Measurements from ENCODE around the gene CCDC27. TPM values are rescaled to one million over a fixed set of nuclear protein-coding genes. Genes with fewer than 3 reads are reported as not detected.

The CCDC27 gene
- total RNA-seq, 1 experiment from 2014 or later: not detected

DNA sequence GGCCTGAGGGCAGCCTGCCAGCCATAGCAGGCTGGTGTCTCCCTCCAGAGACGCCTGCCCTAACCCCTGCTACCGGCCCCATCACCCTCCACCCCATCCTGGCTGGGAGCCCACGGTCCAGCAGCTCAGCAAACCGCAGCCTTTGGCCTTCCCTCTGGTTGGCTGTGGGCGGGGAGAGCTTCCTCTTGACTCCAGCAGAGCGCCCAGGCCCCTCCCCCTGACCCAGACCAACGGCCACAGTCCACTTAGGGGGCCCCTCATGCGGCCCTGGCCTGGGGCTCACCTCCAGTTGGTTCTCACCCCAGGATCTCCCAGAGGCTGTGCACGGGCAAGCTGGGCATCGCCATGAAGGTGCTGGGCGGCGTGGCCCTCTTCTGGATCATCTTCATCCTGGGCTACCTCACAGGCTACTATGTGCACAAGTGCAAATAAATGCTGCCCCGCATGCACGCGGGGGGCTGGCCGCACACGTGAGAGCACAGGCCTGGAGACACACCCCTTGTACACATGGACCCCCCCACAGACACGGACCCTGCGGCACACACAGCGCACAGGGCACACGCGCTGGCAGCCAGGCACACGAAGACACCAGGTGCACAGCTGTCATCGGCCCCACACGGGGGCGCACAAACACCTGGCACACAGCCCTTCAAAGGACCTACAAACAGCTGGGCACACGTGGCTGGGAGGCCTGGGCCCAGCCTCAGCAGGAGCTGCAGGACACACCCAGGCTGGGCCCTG lies 23.4 kb downstream of the CCDC27 start:
- no peak overlapping the region for H3K27ac ChIP-seq
- H3K4me3 ChIP-seq: no peak overlapping the region
- DNase-seq (ENCODE audit: low read depth in 1 of 2, low spot score in 2 of 2): no peak
- H3K4me1 ChIP-seq (replicated peaks): peaks cover 13% of the 10 kb centered on the region
- peaks cover 7% of the 10 kb centered on the region for H3K27me3 ChIP-seq (replicated peaks)
- no peaks in the 10 kb centered on the region for H3K9me3 ChIP-seq (replicated peaks)
- H3K36me3 ChIP-seq: peaks cover 22% of the 10 kb centered on the region

DNA sequence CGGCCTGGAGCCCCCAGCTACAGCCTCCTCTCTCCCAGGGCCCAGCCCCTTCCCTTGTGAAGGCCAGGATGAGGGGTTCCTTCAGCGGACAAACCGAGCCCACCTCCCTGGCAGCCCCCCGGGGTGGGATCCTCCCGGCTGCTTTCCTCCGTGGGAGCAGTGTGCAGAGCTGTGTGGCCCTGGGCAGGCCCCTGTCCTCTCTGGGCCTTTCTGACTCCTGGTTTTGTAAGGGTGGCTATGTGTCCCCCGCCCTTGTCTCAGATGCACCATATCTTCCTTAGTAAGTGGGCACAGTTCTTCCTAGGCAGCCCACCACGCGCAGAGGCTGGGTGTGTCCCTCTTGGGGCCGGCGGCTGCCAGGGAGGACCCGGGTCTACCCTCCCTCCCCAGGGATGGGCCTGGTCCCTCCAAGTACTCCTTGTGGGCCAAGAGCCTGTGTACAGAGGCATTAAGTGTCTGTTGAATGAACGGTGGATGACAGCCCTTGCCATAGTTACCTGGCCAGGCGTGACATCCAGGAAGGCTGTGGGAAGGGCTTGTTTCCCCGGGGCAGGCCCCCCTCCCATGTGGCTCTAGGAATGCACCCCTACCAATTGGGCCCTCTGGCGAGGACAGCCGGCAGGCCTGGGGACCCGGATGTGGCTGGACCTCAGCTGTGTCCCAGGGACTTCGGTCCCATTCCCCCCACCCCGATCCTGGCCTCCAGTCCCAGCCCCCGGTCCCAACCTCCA lies 24.1 kb downstream of the CCDC27 start:
- Histone ChIP-seq H3K27ac (no peak overlapping the region), H3K4me1 (replicated peaks) (peaks cover 13% of the 10 kb centered on the region), H3K4me3 (no peak overlapping the region), H3K36me3 (peaks cover 29% of the 10 kb centered on the region), H3K27me3 (replicated peaks) (peaks cover 7% of the 10 kb centered on the region), H3K9me3 (replicated peaks) (no peaks in the 10 kb centered on the region)
- DNase-seq (ENCODE audit: low read depth in 1 of 2, low spot score in 2 of 2): no peak

DNA sequence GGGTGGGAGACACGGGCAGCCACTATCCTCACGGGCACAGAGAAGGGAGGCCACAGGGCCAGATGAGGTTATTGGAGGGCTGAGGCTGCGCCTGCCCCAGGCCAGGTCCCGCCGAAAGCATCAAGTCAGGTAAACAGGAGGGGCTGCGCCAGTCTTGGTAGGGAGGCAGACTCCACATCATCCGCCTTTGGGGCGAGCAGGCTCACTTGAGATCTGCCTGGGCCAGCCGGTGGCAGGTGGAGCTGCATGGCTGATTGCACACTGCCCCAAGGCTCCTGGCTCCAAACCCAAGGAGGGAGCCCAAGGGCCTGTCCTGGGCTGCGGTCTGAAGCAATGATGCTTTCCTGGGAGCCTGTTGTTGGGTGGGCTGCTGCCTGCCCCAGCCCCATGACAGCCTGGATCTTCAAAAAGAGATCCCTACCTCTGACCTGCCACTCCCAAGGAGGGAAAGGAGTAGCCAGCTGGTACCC lies 24.9 kb downstream of the CCDC27 start:
- peaks cover under 1% of the 10 kb centered on the region for H3K27me3 ChIP-seq (replicated peaks)
- no peak for DNase-seq (ENCODE audit: low read depth in 1 of 2, low spot score in 2 of 2)
- no peak overlapping the region for H3K4me3 ChIP-seq
- peaks cover 37% of the 10 kb centered on the region for H3K36me3 ChIP-seq
- H3K9me3 ChIP-seq (replicated peaks): no peaks in the 10 kb centered on the region
- H3K4me1 ChIP-seq (replicated peaks): peaks cover 9% of the 10 kb centered on the region
- H3K27ac ChIP-seq: no peak overlapping the region

DNA sequence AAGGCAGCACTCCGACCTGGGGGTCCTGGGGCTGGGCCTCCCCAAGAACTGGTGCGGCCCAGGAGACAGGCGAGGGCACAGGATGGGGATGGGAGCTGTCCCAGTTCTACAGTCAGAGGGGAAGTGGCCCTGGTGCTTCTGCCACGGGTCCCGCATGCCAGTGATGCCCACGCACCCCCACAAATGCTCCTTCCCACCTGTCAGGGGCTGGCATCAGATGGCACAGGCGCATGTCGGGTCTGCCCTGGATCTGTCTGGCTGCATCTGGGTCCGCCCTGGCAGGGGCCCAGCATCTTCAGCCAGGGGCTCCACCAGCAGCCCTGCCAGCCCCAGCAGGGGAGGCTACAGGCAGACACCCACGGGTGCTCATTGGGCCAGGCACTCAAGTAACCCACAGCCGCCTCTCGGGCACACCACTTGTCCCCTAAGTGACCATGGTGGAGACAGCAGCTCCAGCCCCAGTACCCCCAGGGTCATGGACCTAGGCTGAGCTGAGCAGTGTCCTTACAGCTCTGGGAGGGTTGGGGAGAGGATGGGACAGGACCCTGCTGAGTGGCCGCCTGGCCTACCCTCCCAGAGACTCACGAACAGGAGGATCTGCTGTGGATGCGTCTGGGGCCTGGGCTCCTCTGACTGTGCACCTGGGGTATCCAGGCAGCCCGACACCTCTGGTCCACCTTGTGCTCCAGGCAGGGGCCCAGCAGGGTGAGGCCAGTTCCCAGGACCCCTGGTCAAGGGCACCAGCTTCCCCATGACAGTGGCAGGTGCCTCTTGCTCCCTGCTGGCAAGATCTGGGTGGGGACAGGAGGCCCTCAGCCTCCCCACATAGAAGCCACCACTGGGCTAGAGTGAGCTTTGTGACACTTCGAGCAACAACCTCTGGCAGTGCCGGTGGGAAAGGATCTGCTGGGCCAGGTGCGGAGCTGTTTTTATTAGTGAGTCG lies 25.7 kb downstream of the CCDC27 start:
- Histone ChIP-seq H3K27ac (no peak overlapping the region), H3K36me3 (peaks cover 44% of the 10 kb centered on the region), H3K4me1 (replicated peaks) (peaks cover 7% of the 10 kb centered on the region), H3K27me3 (replicated peaks) (no peaks in the 10 kb centered on the region), H3K9me3 (replicated peaks) (no peaks in the 10 kb centered on the region), H3K4me3 (no peak overlapping the region)
- no peak for DNase-seq (ENCODE audit: low read depth in 1 of 2, low spot score in 2 of 2)

DNA sequence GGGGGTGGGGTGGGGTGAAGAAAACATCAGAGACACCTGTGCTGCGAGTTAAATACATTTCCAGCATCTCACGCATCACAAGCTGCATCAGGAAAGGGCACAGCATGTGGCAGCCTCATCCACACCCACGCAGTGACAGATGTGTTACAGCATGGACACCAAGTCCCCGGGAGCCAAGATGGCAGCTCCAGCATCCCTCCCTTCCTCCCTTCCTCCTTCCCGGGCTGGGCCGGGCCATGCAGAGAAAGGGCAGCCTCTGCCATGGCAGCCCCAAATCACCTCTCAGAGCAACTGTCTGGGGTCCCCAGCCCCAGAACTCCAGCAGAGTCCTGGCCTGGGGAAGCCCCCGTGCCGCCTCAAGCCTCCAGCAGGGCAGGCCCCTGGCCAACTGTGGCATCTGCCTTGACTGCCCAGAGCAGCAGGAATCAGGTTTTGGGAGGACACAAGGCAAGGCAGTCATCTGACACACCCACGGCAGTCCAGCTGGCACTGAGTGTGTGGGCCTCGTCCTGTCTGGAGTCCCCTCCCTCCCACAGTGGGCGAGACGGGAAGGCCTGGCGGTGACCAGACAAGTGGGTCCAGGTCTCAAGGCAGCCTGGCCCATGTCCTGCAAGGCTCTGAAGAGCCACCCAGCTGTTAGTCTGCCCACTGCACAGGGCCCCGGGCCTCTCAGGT lies 26.5 kb downstream of the CCDC27 start:
- Histone ChIP-seq H3K27me3 (replicated peaks) (no peaks in the 10 kb centered on the region), H3K4me1 (replicated peaks) (peaks cover 7% of the 10 kb centered on the region), H3K9me3 (replicated peaks) (no peaks in the 10 kb centered on the region), H3K27ac (no peak overlapping the region), H3K36me3 (peaks cover 49% of the 10 kb centered on the region), H3K4me3 (no peak overlapping the region)
- DNase-seq (ENCODE audit: low read depth in 1 of 2, low spot score in 2 of 2): no peak

DNA sequence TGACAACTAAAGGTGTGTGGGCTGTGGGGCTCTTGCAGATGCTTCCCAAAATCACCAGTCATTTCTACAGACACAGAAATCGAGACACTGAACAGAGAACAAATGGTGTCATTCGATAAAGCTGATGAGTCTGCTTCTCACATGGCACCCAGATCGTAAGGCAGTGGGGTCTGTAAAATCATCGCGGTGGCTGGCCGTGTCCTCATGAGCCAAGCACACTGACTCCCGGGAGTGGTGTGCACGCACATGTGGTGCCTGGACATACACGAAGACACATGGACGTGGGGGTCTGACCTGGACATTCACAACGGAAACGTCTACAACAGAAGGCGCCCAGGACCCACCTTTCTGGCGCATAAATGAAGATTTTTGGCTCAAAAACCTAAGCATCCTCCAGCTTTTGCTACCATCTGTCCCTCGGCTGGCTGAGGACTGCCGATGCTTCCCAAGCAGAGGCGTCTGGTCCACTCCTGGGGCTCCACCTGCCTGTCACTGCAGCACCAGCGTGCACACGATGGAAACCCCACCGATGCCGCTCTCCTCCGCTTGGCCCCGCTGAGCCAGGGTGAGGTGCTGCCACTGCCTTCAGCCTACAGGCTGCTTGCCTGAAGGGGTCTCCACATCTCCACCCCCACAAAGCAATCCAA lies 27.1 kb downstream of the CCDC27 start:
- peaks cover 56% of the 10 kb centered on the region for H3K36me3 ChIP-seq
- H3K27me3 ChIP-seq (replicated peaks): no peaks in the 10 kb centered on the region
- no peak for DNase-seq (ENCODE audit: low read depth in 1 of 2, low spot score in 2 of 2)
- peaks cover 7% of the 10 kb centered on the region for H3K4me1 ChIP-seq (replicated peaks)
- H3K4me3 ChIP-seq: no peak overlapping the region
- no peak overlapping the region for H3K27ac ChIP-seq
- no peaks in the 10 kb centered on the region for H3K9me3 ChIP-seq (replicated peaks)

DNA sequence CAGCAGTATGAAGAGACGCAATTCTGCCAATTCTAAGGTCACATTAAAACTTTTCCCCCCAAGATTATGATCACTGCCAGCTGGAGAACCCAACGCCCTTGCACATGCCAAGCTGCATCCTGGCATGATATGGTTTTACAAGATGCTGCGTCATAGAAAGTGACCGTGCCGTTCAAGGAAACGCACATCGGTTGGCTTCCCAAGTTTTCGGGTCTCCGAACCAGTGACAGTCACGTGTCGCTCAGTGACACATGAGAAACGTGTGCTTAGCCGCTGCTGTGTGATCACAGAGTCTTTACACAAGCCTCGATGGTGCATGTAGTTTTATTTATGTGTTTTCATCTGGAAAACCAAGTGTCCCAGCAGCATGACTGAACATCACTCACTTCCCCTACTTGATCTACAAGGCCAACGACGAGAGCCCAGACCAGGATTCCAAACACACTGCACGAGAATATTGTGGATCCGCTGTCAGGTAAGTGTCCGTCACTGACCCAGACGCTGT lies 27.7 kb downstream of the CCDC27 start:
- no peaks in the 10 kb centered on the region for H3K27me3 ChIP-seq (replicated peaks)
- peaks cover 61% of the 10 kb centered on the region for H3K36me3 ChIP-seq
- H3K9me3 ChIP-seq (replicated peaks): no peaks in the 10 kb centered on the region
- H3K4me1 ChIP-seq (replicated peaks): peaks cover 7% of the 10 kb centered on the region
- H3K27ac ChIP-seq: no peak overlapping the region
- DNase-seq (ENCODE audit: low read depth in 1 of 2, low spot score in 2 of 2): no peak
- H3K4me3 ChIP-seq: no peak overlapping the region

DNA sequence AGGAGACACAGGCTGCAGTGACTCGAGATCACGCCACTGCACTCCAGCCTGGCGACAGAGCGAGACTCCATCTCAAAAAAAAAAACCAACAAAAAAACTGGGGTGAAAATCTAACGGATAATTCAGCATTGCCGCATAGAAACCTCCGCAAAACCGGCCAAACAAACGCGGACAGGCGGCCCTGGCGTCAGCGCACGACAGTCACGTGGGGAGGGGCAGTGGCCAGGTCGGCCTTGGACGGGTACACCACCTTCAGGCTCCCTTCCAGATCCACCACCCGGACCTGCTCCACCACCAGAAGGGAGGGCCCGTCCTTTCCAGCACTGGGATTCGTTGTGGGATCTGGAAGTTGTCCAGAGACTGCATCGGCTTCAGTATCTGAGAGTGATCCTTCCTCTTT lies 28.7 kb downstream of the CCDC27 start:
- H3K27me3 ChIP-seq (replicated peaks): no peaks in the 10 kb centered on the region
- no peaks in the 10 kb centered on the region for H3K9me3 ChIP-seq (replicated peaks)
- peaks cover under 1% of the 10 kb centered on the region for H3K4me1 ChIP-seq (replicated peaks)
- DNase-seq (ENCODE audit: low read depth in 1 of 2, low spot score in 2 of 2): no peak
- no peak overlapping the region for H3K27ac ChIP-seq
- H3K36me3 ChIP-seq: peaks cover 71% of the 10 kb centered on the region
- H3K4me3 ChIP-seq: no peak overlapping the region

DNA sequence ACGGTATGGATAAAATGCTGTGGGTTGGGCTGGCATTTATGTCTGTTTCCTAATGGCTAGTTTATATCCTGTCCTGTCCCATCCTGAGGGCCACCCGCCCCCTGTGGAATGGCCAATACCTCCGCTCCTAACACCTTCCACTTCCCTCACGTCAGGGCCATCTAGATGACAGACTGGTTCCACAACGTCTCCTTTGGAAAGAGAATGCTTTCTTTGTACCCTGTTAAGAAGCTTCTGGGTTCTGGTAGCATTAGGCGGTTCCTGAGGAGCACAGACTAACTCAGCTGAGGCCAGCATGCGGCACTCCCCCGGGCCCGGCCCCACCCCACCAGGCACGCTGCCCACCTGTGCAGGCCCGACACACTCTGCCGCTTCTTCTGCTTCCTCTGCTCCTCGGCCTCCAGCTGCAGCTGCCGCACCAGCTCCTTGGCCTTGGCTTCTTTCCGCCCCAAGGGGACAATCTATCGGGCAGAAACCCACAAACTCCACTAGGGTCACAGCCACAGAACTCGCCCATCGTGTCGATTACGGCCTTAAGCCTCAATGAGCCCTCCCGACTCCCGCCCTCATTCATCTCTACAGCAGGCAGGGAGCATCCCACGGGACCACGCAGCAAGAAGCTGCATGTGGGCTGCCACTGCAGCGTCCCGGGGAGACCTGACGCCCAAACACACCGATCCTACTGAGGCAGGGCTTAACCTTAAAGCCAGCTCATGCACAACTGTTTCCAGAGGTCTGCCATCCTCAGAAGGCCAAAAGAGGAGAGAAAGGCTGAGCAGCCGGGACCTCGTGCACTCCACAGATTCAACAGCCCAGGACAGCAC lies 31.6 kb downstream of the CCDC27 start:
- no peak for DNase-seq (ENCODE audit: low read depth in 1 of 2, low spot score in 2 of 2)
- Histone ChIP-seq H3K4me1 (replicated peaks) (no peaks in the 10 kb centered on the region), H3K27me3 (replicated peaks) (no peaks in the 10 kb centered on the region), H3K27ac (no peak overlapping the region), H3K36me3 (peaks cover 92% of the 10 kb centered on the region), H3K9me3 (replicated peaks) (no peaks in the 10 kb centered on the region), H3K4me3 (no peak overlapping the region)

DNA sequence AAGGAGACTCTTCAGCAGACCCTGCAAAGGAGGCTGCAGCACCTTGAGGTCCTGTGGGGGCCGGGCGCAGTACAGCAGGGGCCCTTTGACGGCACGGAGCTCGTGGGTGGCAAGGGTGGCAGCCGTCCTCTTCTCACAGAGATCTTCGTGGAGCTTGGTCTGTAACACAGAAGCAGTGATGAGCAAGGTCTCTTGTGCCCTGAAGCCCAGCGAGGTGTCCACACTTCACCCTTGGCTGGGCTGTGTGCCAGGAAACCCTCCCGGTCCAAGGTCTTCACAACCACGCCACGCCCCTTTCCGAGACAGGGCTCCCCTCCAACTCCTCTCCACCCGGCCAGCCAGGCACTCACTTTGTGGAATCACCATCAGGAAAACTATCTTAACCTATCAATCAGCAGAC lies 32.8 kb downstream of the CCDC27 start:
- DNase-seq (ENCODE audit: low read depth in 1 of 2, low spot score in 2 of 2): no peak
- Histone ChIP-seq H3K4me3 (no peak overlapping the region), H3K36me3 (peaks cover 84% of the 10 kb centered on the region), H3K9me3 (replicated peaks) (no peaks in the 10 kb centered on the region), H3K27me3 (replicated peaks) (no peaks in the 10 kb centered on the region), H3K4me1 (replicated peaks) (no peaks in the 10 kb centered on the region), H3K27ac (no peak overlapping the region)

DNA sequence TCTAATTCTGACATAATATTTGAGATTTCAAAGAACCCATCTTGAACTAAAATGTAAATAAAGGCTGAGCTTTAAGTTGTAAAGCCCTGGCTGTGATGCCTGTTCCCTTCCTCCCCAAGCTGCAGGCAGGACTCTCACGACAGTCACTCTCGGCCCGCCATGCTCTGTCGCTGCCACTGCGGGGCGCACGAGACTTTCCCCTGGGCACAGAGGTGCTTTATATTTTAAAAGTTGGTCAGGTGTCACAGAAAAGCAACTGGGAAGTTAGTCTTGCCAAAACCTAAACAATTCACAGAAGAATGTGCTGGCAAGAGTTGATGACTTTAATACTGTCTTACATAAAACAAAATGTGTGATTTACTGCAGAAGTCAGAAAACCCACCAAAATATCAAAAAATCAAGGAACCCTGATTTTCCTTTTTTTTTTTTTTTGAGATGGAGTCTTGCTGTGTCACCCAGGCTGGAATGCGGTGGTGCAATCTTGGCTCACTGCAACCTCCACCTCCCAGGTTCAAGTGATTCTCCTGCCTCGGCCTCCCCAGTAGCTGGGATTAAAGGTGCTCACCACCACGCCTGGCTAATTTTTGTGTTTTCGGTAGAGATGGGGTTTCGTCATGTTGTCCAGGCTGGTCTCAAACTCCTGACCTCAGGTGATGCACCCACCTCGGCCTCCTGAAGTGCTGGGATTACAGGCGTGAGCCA lies 33.4 kb downstream of the CCDC27 start:
- no peak for DNase-seq (ENCODE audit: low read depth in 1 of 2, low spot score in 2 of 2)
- no peak overlapping the region for H3K27ac ChIP-seq
- H3K4me1 ChIP-seq (replicated peaks): no peaks in the 10 kb centered on the region
- no peaks in the 10 kb centered on the region for H3K9me3 ChIP-seq (replicated peaks)
- H3K4me3 ChIP-seq: no peak overlapping the region
- no peaks in the 10 kb centered on the region for H3K27me3 ChIP-seq (replicated peaks)
- peaks cover 79% of the 10 kb centered on the region for H3K36me3 ChIP-seq

All from SJSA1 (cell line).